Measurements from ENCODE around the gene PHKG2.

The PHKG2 gene

DNA sequence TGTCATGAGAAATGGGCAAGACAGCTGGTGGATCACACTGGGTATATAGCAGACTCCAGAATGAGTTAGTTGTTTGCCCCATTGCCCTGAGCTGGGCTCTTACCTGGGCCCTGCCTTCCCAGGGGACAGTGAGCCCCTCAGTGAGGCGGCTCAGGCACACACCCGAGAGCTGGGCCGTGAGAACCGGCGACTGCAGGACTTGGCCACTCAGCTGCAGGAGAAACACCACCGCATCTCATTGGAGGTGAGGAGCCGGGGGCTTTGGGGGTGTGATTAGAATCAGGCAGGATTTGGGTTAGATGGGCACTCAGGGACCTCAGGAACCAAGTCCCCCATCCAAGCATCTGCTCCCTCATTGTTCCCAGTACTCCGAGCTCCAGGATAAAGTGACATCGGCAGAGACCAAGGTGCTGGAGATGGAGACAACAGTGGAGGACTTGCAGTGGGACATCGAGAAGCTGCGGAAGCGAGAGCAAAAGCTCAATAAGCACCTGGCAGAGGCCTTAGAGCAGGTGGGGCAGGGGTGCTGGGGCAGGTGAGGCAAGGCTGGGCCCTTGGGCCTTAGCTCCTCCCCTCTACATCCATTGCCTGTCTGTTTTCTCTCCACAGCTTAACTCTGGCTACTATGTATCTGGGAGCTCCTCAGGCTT, 16.7 kb downstream of the PHKG2 start:
- no peak overlapping the region for H3K27ac ChIP-seq
- TF ChIP-seq ZFX (IDR thresholded peaks at IDR 0.05) = no peak
- TF ChIP-seq, protein P1, sequence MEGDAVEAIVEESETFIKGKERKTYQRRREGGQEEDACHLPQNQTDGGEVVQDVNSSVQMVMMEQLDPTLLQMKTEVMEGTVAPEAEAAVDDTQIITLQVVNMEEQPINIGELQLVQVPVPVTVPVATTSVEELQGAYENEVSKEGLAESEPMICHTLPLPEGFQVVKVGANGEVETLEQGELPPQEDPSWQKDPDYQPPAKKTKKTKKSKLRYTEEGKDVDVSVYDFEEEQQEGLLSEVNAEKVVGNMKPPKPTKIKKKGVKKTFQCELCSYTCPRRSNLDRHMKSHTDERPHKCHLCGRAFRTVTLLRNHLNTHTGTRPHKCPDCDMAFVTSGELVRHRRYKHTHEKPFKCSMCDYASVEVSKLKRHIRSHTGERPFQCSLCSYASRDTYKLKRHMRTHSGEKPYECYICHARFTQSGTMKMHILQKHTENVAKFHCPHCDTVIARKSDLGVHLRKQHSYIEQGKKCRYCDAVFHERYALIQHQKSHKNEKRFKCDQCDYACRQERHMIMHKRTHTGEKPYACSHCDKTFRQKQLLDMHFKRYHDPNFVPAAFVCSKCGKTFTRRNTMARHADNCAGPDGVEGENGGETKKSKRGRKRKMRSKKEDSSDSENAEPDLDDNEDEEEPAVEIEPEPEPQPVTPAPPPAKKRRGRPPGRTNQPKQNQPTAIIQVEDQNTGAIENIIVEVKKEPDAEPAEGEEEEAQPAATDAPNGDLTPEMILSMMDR (conservative IDR thresholded peaks at IDR 0.05) = no peak

DNA sequence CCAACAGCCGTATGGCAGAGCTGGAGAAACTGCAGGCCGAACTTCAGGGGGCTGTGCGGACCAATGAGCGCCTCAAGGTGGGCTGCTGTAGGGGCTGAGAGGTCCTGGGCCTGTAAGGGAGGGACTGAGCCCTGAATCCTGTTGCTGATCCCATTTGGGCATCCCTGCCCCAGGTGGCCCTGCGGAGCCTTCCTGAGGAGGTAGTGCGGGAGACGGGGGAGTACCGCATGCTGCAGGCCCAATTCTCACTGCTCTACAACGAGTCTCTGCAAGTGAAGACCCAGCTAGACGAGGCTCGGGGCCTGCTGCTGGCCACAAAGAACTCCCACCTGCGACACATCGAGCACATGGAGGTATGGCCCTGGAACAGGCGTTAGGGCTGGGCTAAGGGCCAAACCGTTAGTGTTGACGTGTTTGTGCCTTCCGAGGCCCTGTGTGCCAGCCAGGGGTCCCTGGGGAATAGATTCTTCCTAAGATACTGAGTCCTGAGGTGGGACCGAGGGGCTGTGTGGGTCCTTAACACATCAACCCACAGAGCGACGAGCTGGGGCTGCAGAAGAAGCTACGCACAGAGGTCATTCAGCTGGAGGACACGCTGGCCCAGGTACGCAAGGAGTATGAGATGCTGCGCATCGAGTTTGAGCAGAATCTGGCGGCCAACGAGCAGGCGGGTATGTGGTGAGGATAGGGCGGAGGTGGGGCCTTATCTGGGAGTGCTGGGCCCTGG, 18.1 kb downstream of the PHKG2 start:
- TF ChIP-seq, protein P1 (conservative IDR thresholded peaks at IDR 0.05) = no peak
- TF ChIP-seq ZFX (IDR thresholded peaks at IDR 0.05) = no peak
- H3K27ac ChIP-seq = no peak overlapping the region

DNA sequence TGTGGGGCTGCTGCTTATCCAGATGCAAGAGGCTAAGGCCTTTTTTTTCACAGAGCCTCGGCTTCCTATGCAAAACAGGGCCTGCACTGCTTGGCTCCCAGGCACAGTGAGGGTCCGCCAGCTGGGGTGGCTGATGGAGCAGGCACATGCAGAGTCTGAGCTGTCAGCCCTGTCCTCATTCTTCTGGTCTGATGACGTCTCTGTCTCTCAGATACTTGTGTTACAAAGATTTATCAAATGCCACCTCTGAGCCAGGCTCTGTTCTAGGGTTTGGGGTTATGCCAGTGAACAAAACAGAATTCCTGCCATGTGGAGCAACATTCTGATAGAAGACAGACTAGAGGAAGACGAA, 18.7 kb downstream of the PHKG2 start:
- TF ChIP-seq ZFX (IDR thresholded peaks at IDR 0.05) = no peak
- TF ChIP-seq, protein P1 (conservative IDR thresholded peaks at IDR 0.05) = no peak
- H3K27ac ChIP-seq = no peak overlapping the region

DNA sequence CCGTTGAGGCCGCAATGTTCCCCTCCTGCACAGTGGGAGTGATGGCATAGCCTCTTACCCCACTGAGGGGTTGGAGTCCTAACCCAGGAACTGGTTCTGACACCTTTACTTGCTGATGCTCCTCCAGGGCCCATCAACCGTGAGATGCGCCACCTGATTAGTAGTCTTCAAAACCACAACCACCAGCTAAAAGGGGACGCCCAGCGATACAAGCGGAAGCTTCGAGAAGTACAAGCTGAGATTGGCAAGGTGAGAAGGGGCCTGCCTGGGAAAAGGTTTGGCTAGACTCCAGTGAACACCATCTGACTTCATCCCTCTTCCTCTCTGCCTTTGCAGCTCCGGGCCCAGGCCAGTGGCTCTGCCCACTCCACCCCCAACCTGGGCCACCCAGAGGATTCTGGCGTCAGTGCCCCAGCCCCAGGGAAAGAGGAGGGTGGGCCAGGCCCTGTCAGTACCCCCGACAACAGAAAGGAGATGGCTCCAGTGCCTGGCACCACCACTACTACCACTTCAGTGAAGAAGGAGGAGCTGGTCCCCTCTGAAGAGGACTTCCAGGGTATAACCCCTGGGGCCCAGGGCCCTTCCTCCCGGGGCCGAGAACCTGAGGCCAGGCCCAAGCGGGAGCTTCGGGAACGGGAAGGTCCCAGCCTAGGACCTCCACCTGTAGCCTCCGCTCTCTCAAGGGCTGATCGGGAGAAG, 19.7 kb downstream of the PHKG2 start:
- TF ChIP-seq, protein P1 (conservative IDR thresholded peaks at IDR 0.05) = no peak
- no peak for TF ChIP-seq ZFX (IDR thresholded peaks at IDR 0.05)
- H3K27ac ChIP-seq = no peak overlapping the region

DNA sequence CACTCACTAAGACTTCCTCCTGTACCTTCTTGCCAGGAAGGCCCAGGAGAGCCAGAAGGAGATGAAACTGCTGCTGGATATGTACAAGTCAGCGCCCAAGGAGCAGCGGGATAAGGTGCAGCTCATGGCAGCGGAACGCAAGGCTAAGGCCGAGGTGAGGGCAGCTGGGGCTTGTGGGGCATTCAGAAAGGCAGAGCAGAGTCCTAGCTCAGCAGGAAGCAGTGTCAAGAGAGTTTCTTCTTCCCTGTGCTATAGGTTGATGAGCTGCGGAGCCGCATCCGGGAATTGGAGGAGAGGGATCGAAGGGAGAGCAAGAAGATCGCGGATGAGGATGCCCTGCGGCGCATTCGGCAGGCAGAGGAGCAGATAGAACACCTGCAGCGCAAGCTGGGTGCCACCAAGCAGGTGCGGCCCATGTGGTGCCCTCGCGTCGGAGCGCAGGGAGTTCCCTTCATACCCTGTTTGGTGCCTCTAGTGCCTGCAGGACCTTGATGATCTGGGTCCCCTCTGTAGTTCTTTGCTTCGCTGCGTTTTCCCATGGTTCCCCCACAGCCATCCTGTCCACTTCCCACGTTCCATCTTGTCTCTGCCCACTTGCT, 20.5 kb downstream of the PHKG2 start:
- no peak for TF ChIP-seq ZFX (IDR thresholded peaks at IDR 0.05)
- TF ChIP-seq, protein P1 (conservative IDR thresholded peaks at IDR 0.05) = no peak
- H3K27ac ChIP-seq = no peak overlapping the region

DNA sequence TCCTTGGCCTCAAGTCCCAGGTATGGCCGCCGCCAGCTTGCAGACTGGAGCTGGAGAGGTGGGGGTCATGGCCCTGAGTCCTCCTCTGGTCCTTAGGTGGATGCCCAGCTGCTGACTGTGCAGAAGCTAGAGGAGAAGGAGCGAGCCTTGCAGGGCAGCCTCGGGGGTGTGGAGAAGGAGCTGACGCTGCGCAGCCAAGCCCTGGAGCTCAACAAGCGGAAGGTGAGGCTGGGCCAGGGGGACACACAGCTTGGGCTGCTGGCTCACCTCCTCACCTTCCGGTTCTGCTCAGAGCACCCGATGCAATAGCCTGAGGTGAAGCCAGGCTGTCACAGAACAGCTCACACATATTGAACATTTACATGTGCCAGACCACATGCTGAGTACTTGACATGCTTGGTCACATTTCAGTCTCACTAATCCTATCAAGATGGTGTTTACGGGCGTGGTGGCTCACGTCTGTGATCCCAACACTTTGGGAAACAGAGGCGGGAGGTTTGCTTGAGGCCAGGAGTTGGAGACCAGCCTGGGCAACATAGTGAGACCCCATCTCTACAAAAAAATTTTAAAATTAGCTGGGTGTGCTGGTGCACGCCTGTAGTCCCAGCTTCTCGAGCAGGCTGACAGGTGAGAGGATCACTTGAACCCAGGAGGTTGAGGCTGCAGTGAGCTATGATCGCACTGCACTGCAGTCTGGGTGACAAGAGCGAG, 21.3 kb downstream of the PHKG2 start:
- TF ChIP-seq, protein P1 (conservative IDR thresholded peaks at IDR 0.05) = no peak
- TF ChIP-seq ZFX (IDR thresholded peaks at IDR 0.05) = no peak
- no peak overlapping the region for H3K27ac ChIP-seq
